Endothelial cell (in vitro differentiated cells): ENCODE results near the gene ARPP21. TPM values are rescaled to one million over a fixed set of nuclear protein-coding genes. Genes with fewer than 3 reads are reported as not detected.

Source experiments
- DNase-seq: peaks from one replicate; pipeline ENCODE4 v3.0.0; 2021; ENCODE audit warnings: low spot score
- H3K27ac Mint-ChIP-seq: one replicate; pipeline ENCODE4 v1.8.0; 2021; ENCODE audit warnings: mixed read lengths, inconsistent platforms; ENCODE audit not compliant: unreplicated experiment
- H3K27me3 Mint-ChIP-seq: one replicate; pipeline ENCODE4 v1.8.0; 2021; ENCODE audit warnings: mild to moderate bottlenecking, moderate library complexity, mixed read lengths, inconsistent platforms; ENCODE audit not compliant: unreplicated experiment
- H3K36me3 Mint-ChIP-seq: one replicate; pipeline ENCODE4 v1.8.0; 2021; ENCODE audit warnings: mild to moderate bottlenecking, low read depth, mixed read lengths, inconsistent platforms; ENCODE audit not compliant: unreplicated experiment
- H3K4me1 Mint-ChIP-seq: one replicate; pipeline ENCODE4 v1.8.0; 2021; ENCODE audit warnings: mild to moderate bottlenecking, mixed read lengths, inconsistent platforms; ENCODE audit not compliant: unreplicated experiment
- H3K4me3 Mint-ChIP-seq: one replicate; pipeline ENCODE4 v1.8.0; 2021; ENCODE audit warnings: mild to moderate bottlenecking, mixed read lengths, inconsistent platforms; ENCODE audit not compliant: unreplicated experiment
- H3K9me3 Mint-ChIP-seq: one replicate; pipeline ENCODE4 v1.8.0; 2021; ENCODE audit warnings: mixed read lengths, inconsistent platforms; ENCODE audit not compliant: unreplicated experiment
- total RNA-seq: library from RNA; stranded (reverse); fragmentation: NEBNext Ultra II Directional; extraction: Animal tissue kit (Norgen Biotek cat#: 25700); gene quantifications from one replicate; pipeline ENCODE4 v1.2.1, GENCODE V29; 2021; ENCODE audit not compliant: unreplicated experiment
- TF ChIP-seq, protein P1 (sequence below): fragments of 200-600 bp; sonication (generic); IDR thresholded peaks from one replicate; pipeline ENCODE4 v1.5.0; 2021; ENCODE audit warnings: antibody characterized with exemption; ENCODE audit not compliant: unreplicated experiment

Gene ARPP21
- total RNA-seq, 1 donor from 2014 or later = not detected

DNA sequence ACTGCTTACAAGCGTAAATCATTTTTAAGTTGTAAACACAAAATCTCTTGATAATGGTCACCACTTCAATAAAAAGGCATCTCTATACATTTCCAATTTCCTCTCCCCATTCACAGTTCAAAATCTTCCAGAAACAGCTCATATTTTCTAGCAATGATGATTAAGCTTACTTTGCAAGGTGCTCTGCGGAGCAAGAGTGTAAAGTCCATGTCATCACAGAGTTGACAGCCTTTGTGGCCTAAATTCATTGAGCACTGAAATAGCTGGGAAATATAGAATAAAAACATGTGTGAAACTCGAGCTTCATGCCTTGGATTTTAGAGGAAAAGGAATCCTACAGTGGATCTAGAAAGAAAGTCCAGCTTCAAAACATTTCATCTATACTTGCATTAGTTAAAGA, 41.8 kb upstream of the ARPP21 start:
- Mint-ChIP-seq H3K4me1 (no peaks in the 10 kb centered on the region), H3K36me3 (no peaks in the 10 kb centered on the region), H3K27me3 (no peaks in the 10 kb centered on the region), H3K27ac (no peak overlapping the region), H3K9me3 (no peaks in the 10 kb centered on the region), H3K4me3 (no peak overlapping the region)
- TF ChIP-seq, protein P1, sequence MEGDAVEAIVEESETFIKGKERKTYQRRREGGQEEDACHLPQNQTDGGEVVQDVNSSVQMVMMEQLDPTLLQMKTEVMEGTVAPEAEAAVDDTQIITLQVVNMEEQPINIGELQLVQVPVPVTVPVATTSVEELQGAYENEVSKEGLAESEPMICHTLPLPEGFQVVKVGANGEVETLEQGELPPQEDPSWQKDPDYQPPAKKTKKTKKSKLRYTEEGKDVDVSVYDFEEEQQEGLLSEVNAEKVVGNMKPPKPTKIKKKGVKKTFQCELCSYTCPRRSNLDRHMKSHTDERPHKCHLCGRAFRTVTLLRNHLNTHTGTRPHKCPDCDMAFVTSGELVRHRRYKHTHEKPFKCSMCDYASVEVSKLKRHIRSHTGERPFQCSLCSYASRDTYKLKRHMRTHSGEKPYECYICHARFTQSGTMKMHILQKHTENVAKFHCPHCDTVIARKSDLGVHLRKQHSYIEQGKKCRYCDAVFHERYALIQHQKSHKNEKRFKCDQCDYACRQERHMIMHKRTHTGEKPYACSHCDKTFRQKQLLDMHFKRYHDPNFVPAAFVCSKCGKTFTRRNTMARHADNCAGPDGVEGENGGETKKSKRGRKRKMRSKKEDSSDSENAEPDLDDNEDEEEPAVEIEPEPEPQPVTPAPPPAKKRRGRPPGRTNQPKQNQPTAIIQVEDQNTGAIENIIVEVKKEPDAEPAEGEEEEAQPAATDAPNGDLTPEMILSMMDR = no peak
- no peak for DNase-seq

DNA sequence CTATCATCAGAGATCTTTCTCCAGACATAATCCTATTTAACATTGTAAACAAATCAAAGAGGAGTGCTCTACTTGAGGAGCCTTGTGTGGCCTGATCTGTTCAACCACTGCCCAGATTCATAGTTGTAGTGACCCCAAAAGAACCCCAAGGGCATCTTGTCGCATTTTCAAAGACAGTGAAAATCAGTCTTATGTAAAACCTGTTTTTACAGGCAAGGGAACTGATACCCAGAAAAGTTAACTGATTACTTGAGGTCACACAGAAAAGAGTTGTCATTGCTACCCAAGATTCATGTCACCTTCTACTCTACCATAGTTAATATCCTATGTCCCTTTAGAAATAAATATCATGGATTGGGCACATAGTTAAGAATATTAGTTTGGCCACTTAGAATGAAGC, 40.5 kb upstream of the ARPP21 start:
- Mint-ChIP-seq H3K27ac (no peak overlapping the region), H3K27me3 (no peaks in the 10 kb centered on the region), H3K9me3 (no peaks in the 10 kb centered on the region), H3K4me1 (no peaks in the 10 kb centered on the region), H3K4me3 (no peak overlapping the region), H3K36me3 (no peaks in the 10 kb centered on the region)
- TF ChIP-seq, protein P1 = no peak
- DNase-seq = no peak

DNA sequence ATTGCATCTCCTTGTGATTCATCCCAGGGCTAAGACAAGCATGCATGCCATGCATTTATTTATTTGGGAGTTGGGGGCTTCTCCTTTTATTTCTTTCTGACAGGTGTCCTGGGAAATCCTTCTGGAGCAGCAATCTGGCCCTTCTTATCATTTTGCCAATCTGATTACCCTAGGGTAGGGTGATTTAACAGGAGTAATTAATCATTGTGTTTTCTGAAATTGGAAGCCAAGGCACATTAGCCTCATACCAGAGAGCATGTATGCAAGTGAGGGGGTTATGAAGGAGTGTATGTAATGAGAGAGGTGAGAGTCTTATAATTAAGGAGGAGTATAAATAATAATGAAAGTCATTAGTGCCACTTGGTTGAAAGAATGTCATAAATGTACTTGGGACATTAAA, 37.4 kb upstream of the ARPP21 start:
- H3K27ac Mint-ChIP-seq = no peak overlapping the region
- no peaks in the 10 kb centered on the region for H3K9me3 Mint-ChIP-seq
- no peak overlapping the region for H3K4me3 Mint-ChIP-seq
- H3K36me3 Mint-ChIP-seq = no peaks in the 10 kb centered on the region
- H3K27me3 Mint-ChIP-seq = no peaks in the 10 kb centered on the region
- DNase-seq = no peak
- TF ChIP-seq, protein P1 = no peak
- no peaks in the 10 kb centered on the region for H3K4me1 Mint-ChIP-seq

DNA sequence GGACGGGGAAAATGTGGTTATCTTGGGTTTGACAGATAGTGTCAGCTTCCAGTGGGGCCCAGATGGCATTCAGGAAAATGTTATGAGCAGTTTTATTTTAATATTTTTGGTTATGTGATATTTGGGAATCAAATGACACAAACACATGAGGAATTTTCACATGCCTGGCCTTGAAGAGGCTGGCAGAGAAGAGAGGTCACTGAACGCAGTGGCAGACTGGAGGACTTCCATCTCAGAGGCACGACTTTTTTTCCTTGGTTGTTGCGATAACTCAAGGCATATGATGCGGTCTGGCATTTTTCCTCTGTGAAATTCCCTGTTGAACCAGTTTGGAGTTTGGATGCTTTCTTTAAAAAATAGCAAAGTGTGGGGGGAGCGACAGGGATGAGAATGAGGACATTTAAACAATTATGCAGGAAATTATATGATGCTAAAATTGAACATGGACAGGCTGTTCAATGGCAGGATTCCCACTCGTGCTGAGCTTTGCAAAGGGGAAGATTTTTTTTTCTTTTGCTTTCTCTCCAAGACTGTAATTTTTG, 36.9 kb upstream of the ARPP21 start:
- H3K4me3 Mint-ChIP-seq = no peak overlapping the region

DNA sequence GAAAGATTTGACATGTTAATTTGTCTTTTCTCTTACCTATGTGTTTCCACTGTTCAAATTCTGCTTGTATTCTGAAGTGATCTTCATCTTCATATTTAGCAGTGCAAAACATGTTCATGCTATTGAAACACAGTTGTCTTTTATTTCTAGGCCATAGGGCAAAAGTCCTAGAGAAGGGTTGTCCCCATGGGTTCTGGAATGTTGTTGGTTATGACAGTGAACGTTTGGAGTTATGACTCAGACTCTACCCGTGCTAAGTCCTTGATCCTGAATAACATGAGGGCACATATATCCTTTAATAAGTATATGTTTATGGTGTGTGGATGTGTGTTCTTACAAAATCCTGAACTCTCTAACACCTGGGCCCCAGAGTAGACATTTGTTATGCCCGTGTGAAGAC, 23.0 kb upstream of the ARPP21 start:
- no peak overlapping the region for H3K4me3 Mint-ChIP-seq
- no peak overlapping the region for H3K27ac Mint-ChIP-seq
- no peaks in the 10 kb centered on the region for H3K27me3 Mint-ChIP-seq
- H3K36me3 Mint-ChIP-seq = no peaks in the 10 kb centered on the region
- H3K9me3 Mint-ChIP-seq = no peaks in the 10 kb centered on the region
- no peak for DNase-seq
- H3K4me1 Mint-ChIP-seq = no peaks in the 10 kb centered on the region
- TF ChIP-seq, protein P1 = no peak

More for the DNA sequence above, 36.9 kb upstream of the ARPP21 start:
- H3K4me1 Mint-ChIP-seq = no peaks in the 10 kb centered on the region
- no peaks in the 10 kb centered on the region for H3K27me3 Mint-ChIP-seq
- no peak for DNase-seq
- no peaks in the 10 kb centered on the region for H3K9me3 Mint-ChIP-seq
- no peak overlapping the region for H3K27ac Mint-ChIP-seq
- H3K36me3 Mint-ChIP-seq = no peaks in the 10 kb centered on the region
- TF ChIP-seq, protein P1 = no peak
